IMR-90 (cell line): ENCODE results near the gene CRACDL. TPM values are rescaled to one million over a fixed set of nuclear protein-coding genes. Genes with fewer than 3 reads are reported as not detected.

Experiments used
- ATAC-seq: fragments of 200-7000 bp; cut with Tn5 transposase; 2 replicates; pipeline ENCODE4 v1.9.1; 2020; ENCODE audit warnings: low read depth, mild to moderate bottlenecking, moderate library complexity
- BruUV-seq: library from RNA; stranded (reverse); fragments of 400-500 nt; replicated peaks from 2 replicates; lab custom pipeline; 2021; lab: Mats Ljungman, UMichigan
- CTCF ChIA-PET: fragments of 300-600 bp; formaldehyde crosslinking; extraction: SDS; loops from one replicate; lab custom pipeline; 2021; ENCODE audit warnings: antibody characterized with exemption; lab: Yijun Ruan, JAX
- POLR2A ChIA-PET: fragments of 300-600 bp; sonication (Branson Sonifier 250); formaldehyde crosslinking; loops from one replicate; lab custom pipeline; 2022; ENCODE audit warnings: antibody characterized with exemption; ENCODE audit not compliant: unreplicated experiment; lab: Charles Lee
- DNase-seq: peaks from one replicate; pipeline ENCODE4 v3.0.0; 2013
- H2AFZ ChIP-seq: replicated peaks from 2 replicates; pipeline ENCODE3; 2013; ENCODE audit warnings: low read length, mild to moderate bottlenecking; ENCODE audit not compliant: poor library complexity
- H2AK5ac ChIP-seq: 2 replicates; pipeline ENCODE4 v1.6.1; 2013; ENCODE audit warnings: low read depth, low read length, inconsistent platforms
- H2AK9ac ChIP-seq: replicated peaks from 2 replicates; pipeline ENCODE3; 2013; ENCODE audit warnings: mild to moderate bottlenecking, low read depth, low read length, moderate library complexity; ENCODE audit not compliant: poor library complexity
- H2BK120ac ChIP-seq: 2 replicates; pipeline ENCODE4 v1.6.1; 2013; ENCODE audit warnings: low read depth, low read length, inconsistent platforms
- H2BK15ac ChIP-seq: 3 replicates; pipeline ENCODE4 v1.6.1; 2013; ENCODE audit warnings: low read depth, low read length, inconsistent platforms
- H2BK20ac ChIP-seq: 2 replicates; pipeline ENCODE4 v1.6.1; 2013; ENCODE audit warnings: low read depth, mild to moderate bottlenecking, inconsistent platforms, low read length, moderate library complexity
- H2BK5ac ChIP-seq: 2 replicates; pipeline ENCODE4 v1.6.1; 2013; ENCODE audit warnings: mild to moderate bottlenecking, low read depth, low read length, inconsistent platforms; ENCODE audit not compliant: poor library complexity, severe bottlenecking
- H3K14ac ChIP-seq: replicated peaks from 2 replicates; pipeline ENCODE4 v1.6.1; 2013; ENCODE audit warnings: low read depth, low read length, inconsistent platforms
- H3K18ac ChIP-seq: 2 replicates; pipeline ENCODE4 v1.6.1; 2013; ENCODE audit warnings: low read depth, low read length, control low read depth
- H3K23ac ChIP-seq: 2 replicates; pipeline ENCODE4 v1.6.1; 2013; ENCODE audit warnings: low read depth, low read length, inconsistent platforms
- H3K27ac ChIP-seq: 2 replicates; pipeline ENCODE4 v1.5.1; 2013; ENCODE audit warnings: mild to moderate bottlenecking, control low read depth, low read length; ENCODE audit not compliant: insufficient read depth
- H3K27me3 ChIP-seq: 2 replicates; pipeline ENCODE4 v1.6.1; 2013; ENCODE audit warnings: low read length; ENCODE audit not compliant: control insufficient read depth, insufficient read depth
- H3K36me3 ChIP-seq: 2 replicates; pipeline ENCODE4 v1.6.1; 2013; ENCODE audit warnings: low read length, mixed read lengths; ENCODE audit not compliant: control insufficient read depth, insufficient read depth
- H3K4ac ChIP-seq: 2 replicates; pipeline ENCODE4 v1.6.1; 2013; ENCODE audit warnings: low read depth, low read length, inconsistent platforms
- H3K4me1 ChIP-seq: 2 replicates; pipeline ENCODE4 v1.6.1; 2013; ENCODE audit warnings: low read length, mixed read lengths; ENCODE audit not compliant: control insufficient read depth, insufficient read depth
- H3K4me2 ChIP-seq: 2 replicates; pipeline ENCODE4 v1.6.1; 2013; ENCODE audit warnings: low read depth, mild to moderate bottlenecking, control low read depth, low read length, moderate library complexity
- H3K4me3 ChIP-seq: 2 replicates; pipeline ENCODE4 v1.5.1; 2013; ENCODE audit warnings: low read depth, mild to moderate bottlenecking, control low read depth, low read length, moderate library complexity; ENCODE audit not compliant: insufficient read depth
- H3K56ac ChIP-seq: 2 replicates; pipeline ENCODE4 v1.6.1; 2013; ENCODE audit warnings: low read length, inconsistent platforms; ENCODE audit not compliant: insufficient read depth; ENCODE audit errors: extremely low read depth
- H3K79me1 ChIP-seq, 2 experiments: 2 replicates each; pipeline ENCODE4 v1.6.1; 2013; ENCODE audit warnings: low read length in 2 of 2, inconsistent platforms in 1 of 2, low read depth in 1 of 2
- H3K9ac ChIP-seq: 2 replicates; pipeline ENCODE4 v1.6.1; 2013; ENCODE audit warnings: low read depth, low read length, control low read depth
- H3K9me1 ChIP-seq: 2 replicates; pipeline ENCODE4 v1.6.1; 2013; ENCODE audit warnings: low read length, inconsistent platforms; ENCODE audit not compliant: insufficient read depth
- H3K9me3 ChIP-seq: 2 replicates; pipeline ENCODE4 v1.6.1; 2013; ENCODE audit warnings: low read length; ENCODE audit not compliant: control insufficient read depth, insufficient read depth
- H4K20me1 ChIP-seq: 2 replicates; pipeline ENCODE4 v1.6.1; 2013; ENCODE audit warnings: low read length, inconsistent platforms; ENCODE audit not compliant: insufficient read depth
- H4K5ac ChIP-seq: 2 replicates; pipeline ENCODE4 v1.6.1; 2013; ENCODE audit warnings: mild to moderate bottlenecking, low read depth, low read length, control low read depth
- H4K8ac ChIP-seq, 2 experiments: 2 replicates each; pipeline ENCODE4 v1.6.1; 2013; ENCODE audit warnings: low read depth in 2 of 2, low read length in 2 of 2, control low read depth in 1 of 2, inconsistent platforms in 1 of 2
- H4K91ac ChIP-seq: 2 replicates; pipeline ENCODE4 v1.6.1; 2013; ENCODE audit warnings: low read depth, low read length, inconsistent platforms; ENCODE audit not compliant: insufficient read depth
- RAD21 ChIP-seq: IDR thresholded peaks from 2 replicates; pipeline ENCODE4 v1.6.1; 2012; ENCODE audit warnings: low read length, improper control_type of control experiment
- SMC3 ChIP-seq: fragments of 150-350 bp; IDR thresholded peaks from 2 replicates; pipeline ENCODE4 v1.6.1; 2016; ENCODE audit warnings: low read depth, mild to moderate bottlenecking, antibody characterized with exemption, low read length, moderate library complexity
- USF2 ChIP-seq: fragments of 150-350 bp; IDR thresholded peaks from 2 replicates; pipeline ENCODE4 v1.6.1; 2017; ENCODE audit warnings: mild to moderate bottlenecking, antibody characterized with exemption, low read length, low read depth
- WGBS, 2 experiments: methylation state at CpG; one replicate each; pipeline versions ENCODE4 v1.1.5 to v1.1.7; 2013; ENCODE audit warnings: missing lambda C conversion rate in 2 of 2; ENCODE audit not compliant: insufficient read length in 1 of 2; ENCODE audit errors: extremely low coverage in 2 of 2; 5-methylcytosine and 5-hydroxymethylcytosine counted together
- dilution Hi-C: fragments of 300-500 bp; cut with HindIII; formaldehyde crosslinking; loops from one replicate; pipeline ENCODE4 v1.14.3; 2018; ENCODE audit warnings: low sequenced_read_pairs; ENCODE audit not compliant: unreplicated experiment
- in situ Hi-C: fragments of 300-500 bp; cut with MboI; formaldehyde crosslinking; loops from 3 replicates; pipeline ENCODE4 v1.14.3; 2019; ENCODE audit warnings: low sequenced_read_pairs, inconsistent platforms, mixed read lengths
- intact Hi-C: fragments of 100-400 bp; cut with micrococcal nuclease; formaldehyde crosslinking; loops from 2 replicates; pipeline ENCODE4 v1.10.0; 2022
- polyA plus RNA-seq, 3 experiments: library from polyadenylated mRNA; depleted of rRNA; stranded (reverse); fragments of >200 nt; gene quantifications; 2 replicates each; pipeline ENCODE4 v1.2.3, GENCODE V29; 2012; ENCODE audit warnings: low replicate concordance in 1 of 3
- total RNA-seq: library from RNA; depleted of rRNA; stranded (reverse); fragments of >200 nt; gene quantifications from 2 replicates; pipeline ENCODE4 v1.2.3, GENCODE V29; 2012

CRACDL gene
- total and polyA plus RNA-seq, 2 of the 4 experiments (the other 2 are of a cell fraction), result not detected

- H2BK120ac ChIP-seq, result no peak overlapping the region
- no peak overlapping the region for H4K91ac ChIP-seq
- H3K27me3 ChIP-seq, result peaks cover 14% of the 10 kb centered on the region; the same call in 1 of the 2 replicates
- H3K36me3 ChIP-seq, result no peaks in the 10 kb centered on the region
- ChIA-PET POLR2A (no interaction called here), CTCF (no interaction called here)
- H2BK5ac ChIP-seq, result no peak overlapping the region
- no peak overlapping the region for H3K56ac ChIP-seq
- H4K5ac ChIP-seq, result no peak overlapping the region
- H3K18ac ChIP-seq, result no peak overlapping the region
- no peak overlapping the region for H3K4me2 ChIP-seq
- dilution Hi-C loops (no loop called here), intact Hi-C loops (no loop called here), in situ Hi-C loops (no loop called here)
- no TSS peak for BruUV-seq
- H3K4me1 ChIP-seq, result no peaks in the 10 kb centered on the region
- H2BK20ac ChIP-seq, result no peak overlapping the region
- no peak overlapping the region for H2AFZ ChIP-seq
- no peak overlapping the region for H3K4me3 ChIP-seq
- TF ChIP-seq SMC3 (no peak), USF2 (no peak), RAD21 (no peak)
- no peak overlapping the region for H3K9ac ChIP-seq
- H2BK15ac ChIP-seq, result no peak overlapping the region
- no peak overlapping the region for H3K27ac ChIP-seq
- H3K4ac ChIP-seq, result no peak overlapping the region
- no peak overlapping the region for H2AK9ac ChIP-seq
- no peak overlapping the region for H4K8ac ChIP-seq
- DNase-seq (no peak), ATAC-seq (no peak)
- no peaks in the 10 kb centered on the region for H3K79me1 ChIP-seq
- H3K9me3 ChIP-seq, result no peaks in the 10 kb centered on the region
- H3K9me1 ChIP-seq, result no peaks in the 10 kb centered on the region
- H3K14ac ChIP-seq, result no peak overlapping the region
- H3K23ac ChIP-seq, result no peak overlapping the region
- no peaks in the 10 kb centered on the region for H4K20me1 ChIP-seq
- no peak overlapping the region for H2AK5ac ChIP-seq
- WGBS, 2 experiments, result 20% methylated on average over 1 of the region's 10 CpGs; no CpG with 5 or more reads in 1 of the 2 experiments
Observed at GRCh38 chr2:98803405-98804264, 132.4 kb downstream of the CRACDL start.
